ENCODE data around the gene WNT7B. TPM values are rescaled to one million over a fixed set of nuclear protein-coding genes. Genes with fewer than 3 reads are reported as not detected.

Gene WNT7B
- total RNA-seq, 2 donors from 2014 or later = 0.19 TPM; not detected in 1

DNA sequence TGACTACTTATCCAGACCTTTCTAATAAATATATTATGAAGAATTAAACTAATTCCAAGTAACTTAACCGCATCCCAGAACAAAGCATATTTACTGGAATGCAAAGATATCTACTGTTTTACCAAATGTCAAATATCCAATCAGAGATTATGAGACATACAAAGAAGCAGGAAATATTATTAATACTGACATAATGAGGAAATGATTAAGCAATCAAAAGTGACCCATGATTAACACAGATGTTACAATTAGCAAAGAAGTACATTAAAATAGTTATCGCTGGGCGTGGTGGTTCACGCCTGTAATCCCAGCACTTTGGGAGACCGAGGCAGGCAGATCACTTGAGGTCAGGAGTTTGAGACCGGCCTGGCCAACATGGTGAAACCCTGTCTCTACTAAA lies 105.2 kb downstream of the WNT7B start:
- no peak for DNase-seq (ENCODE audit: low spot score)
- Histone ChIP-seq H3K27me3 (no peaks in the 10 kb centered on the region), H3K4me1 (peaks cover 0 to 13% of the 10 kb centered on the region in 2 donors), H3K27ac (no peak overlapping the region), H3K36me3 (no peaks in the 10 kb centered on the region), H3K4me3 (no peak overlapping the region), H3K9me3 (peaks cover 0 to 10% of the 10 kb centered on the region in 2 donors)
- TF ChIP-seq, protein P1, sequence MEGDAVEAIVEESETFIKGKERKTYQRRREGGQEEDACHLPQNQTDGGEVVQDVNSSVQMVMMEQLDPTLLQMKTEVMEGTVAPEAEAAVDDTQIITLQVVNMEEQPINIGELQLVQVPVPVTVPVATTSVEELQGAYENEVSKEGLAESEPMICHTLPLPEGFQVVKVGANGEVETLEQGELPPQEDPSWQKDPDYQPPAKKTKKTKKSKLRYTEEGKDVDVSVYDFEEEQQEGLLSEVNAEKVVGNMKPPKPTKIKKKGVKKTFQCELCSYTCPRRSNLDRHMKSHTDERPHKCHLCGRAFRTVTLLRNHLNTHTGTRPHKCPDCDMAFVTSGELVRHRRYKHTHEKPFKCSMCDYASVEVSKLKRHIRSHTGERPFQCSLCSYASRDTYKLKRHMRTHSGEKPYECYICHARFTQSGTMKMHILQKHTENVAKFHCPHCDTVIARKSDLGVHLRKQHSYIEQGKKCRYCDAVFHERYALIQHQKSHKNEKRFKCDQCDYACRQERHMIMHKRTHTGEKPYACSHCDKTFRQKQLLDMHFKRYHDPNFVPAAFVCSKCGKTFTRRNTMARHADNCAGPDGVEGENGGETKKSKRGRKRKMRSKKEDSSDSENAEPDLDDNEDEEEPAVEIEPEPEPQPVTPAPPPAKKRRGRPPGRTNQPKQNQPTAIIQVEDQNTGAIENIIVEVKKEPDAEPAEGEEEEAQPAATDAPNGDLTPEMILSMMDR (IDR thresholded peaks at IDR 0.05) = no peak

Other genes with a start within 250 kb of the WNT7B start
- 10 to 100 TPM; 48.4 to 67.1 TPM for gene PPARA, start 173.4 kb upstream of the WNT7B start, total RNA-seq